Ecto neural progenitor cell (in vitro differentiated cells): ENCODE results near the gene ZNF580.
A peak's percentile ranks its signal among the peaks of the same experiment; 100 is the strongest.

Source experiments
- DNase-seq: peaks from one replicate; pipeline ENCODE4 v3.0.0-alpha.2; 2018; ENCODE audit warnings: low spot score

Gene ZNF580

GRCh38 chr19:55646889-55647731, 6.3 kb downstream of the ZNF580 start:
- DNase-seq, result no peak

DNA sequence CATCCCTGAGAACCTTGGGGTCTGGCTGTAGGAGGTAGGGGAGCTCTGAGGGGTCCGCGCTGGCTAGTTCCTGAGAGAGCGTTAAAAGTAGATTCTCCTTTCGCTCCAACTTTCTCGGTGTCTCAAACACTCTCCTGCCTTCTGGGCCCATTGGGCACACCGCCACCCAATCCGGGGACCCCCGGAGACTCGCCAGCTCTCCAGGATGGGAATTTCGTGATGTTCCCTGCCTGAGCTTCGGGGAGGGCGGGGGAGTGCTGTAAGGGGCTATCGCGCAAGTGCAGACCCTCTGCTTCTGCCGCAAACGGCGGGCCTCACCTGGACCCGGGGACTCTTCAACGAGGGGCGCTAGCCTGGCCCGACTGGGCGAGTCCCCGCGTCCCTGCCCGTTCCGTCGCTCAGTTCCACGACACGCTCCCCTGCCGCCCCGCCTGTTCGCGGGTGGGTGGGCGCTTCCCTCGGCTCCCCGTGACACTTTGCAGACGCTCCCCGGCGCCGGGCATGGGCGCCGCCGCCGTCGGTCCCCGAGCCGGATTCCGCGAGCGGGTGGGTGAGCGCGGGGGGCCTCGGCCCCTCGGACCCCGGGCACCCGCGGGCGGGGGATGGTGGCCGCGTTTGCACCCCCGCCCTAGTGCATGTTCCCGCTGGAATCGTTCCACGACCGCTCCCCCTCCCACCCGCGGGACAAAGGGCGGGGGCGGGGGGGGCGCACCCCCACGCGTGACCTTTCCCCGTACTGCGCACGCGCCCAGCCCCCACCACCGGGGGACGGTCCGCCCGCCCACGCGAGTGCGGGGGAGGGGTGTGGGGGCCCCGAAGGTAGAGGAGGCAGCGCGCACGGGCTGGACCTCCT, 7.2 kb downstream of the ZNF580 start, which contains the start of gene CCDC106:
TSS of gene CCDC106 (plus strand) at position 481 of the 853 bp plus-strand sequence. CDS start 835 bp downstream, outside the sequence.
- peak; percentile 87 for DNase-seq

DNA sequence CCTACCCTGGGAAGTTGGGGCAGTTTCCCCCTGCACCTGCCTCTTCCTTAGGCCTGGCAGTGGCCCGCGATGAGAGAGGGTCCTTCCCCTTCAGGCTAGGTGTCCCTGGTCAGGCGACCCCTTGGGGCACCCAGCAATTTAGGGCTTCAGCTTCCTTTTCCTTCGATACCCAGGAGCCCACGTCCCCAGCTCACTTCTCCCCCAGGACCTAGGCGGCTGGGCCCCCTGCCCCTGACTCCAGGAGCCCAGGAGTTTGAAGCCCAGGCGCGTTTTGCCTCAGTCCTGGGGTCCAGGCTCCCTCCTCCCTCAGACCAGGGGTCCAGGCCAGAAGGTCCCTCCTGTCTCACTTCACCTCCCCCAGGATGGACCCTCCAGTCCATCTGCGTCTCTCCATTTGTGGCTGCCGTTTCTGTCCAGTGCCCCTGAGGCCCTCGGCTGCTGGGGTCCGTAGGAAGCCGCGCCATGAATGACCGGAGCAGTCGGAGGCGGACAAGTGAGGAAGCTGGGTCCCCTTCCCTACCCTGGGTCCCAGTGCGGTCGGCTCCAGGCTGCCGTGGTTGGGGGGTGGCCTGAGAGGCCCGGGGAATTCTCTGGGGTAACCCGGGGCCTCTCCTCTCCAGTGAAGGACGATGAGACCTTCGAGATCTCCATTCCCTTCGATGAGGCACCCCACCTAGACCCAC, 7.9 kb downstream of the ZNF580 start:
- no peak for DNase-seq

- DNase-seq, result no peak
Measured at GRCh38 chr19:55649268-55650125, 8.7 kb downstream of the ZNF580 start.

DNA sequence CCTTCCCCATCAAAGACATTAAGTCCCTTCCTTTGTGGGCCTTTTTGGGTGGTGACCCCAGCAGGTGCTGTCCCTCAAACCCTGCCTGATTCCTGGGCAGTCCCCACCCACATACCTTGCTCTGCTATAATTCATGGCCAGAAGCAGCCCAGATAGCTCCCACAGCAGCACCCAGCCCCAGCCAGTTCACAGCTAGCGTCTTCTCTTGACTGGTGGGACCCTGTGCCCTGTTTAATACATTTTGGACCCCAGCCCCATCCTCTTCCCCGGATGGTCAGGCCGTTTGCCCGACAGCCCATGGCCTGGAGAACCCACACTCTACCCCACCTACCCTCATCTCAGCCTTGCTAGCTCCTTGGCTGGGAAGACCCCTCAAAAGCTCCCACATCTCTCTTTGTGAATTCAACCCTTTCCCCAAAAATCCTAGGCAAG, 9.3 kb downstream of the ZNF580 start:
- no peak for DNase-seq

- DNase-seq, result no peak
Measured at GRCh38 chr19:55650602-55651230, 9.9 kb downstream of the ZNF580 start.

GRCh38 chr19:55651236-55651635, 10.4 kb downstream of the ZNF580 start:
- no peak for DNase-seq

DNA sequence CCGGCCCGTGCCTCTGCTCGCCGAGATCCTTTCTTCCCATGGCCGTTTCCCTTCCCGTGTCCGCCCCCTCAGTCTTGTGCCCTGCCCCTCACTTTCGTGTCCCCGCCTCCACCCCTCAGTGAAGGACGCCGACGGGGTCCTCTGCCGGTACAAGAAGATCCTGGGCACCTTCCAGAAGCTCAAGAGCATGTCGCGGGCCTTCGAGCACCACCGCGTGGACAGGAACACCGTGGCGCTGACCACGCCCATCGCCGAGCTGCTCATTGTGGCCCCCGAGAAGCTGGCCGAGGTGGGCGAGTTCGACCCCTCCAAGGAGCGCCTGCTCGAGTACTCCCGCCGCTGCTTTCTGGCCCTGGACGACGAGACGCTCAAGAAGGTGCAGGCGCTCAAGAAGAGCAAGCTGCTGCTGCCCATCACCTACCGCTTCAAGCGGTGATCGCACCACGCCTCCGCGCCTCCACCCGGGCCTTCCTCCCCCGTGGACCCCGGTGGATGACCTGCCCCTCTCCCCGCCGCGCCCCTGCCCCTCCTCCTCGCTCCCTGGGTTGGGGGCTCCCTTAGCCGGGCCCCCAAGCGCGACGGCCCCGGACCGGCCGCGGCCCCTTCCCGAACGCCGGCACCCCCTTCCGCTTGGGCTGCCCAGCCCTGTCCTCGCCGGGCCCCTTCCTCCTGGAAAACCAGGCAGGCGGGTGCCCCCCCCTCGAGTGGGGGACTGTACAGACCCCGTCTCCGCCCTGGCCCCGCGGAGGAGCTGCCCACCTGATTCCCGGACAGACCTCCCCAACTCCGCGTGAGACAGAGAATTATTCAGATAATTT, 11.7 kb downstream of the ZNF580 start:
- peak; percentile 71 for DNase-seq

DNA sequence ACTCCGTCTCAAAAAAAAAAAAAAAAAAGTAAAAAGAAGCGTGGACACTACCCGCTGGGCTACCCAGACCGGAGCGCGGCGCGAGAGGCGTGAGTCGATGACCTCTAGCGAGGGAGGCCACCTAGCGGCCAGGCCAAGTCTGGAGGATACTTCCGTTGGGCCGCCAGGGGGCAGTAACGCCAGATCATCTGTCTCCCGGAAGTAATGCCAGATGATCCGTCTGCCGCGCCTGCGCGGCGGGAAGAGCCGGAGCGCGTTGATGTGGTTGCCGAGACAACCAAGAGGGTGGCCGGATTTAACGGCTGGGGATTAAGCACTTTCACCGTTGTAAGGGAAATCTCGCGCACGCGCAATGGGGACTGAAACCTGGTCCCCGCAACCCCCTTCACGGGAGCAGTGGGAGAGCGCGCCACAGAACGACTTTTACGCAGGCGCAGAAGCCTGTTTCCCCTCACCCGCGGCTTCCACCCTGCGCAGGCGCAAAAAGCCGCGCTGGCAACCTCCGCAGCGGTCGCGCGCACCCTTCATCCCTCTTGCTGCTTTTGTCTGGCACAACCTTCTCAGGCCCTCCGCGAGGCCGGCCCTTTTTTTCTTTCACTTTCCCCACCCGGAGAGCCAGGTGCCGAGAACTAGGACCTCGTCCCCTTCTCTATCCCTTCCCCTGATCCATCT, 13.0 kb downstream of the ZNF580 start:
- peak; percentile 98 for DNase-seq

DNA sequence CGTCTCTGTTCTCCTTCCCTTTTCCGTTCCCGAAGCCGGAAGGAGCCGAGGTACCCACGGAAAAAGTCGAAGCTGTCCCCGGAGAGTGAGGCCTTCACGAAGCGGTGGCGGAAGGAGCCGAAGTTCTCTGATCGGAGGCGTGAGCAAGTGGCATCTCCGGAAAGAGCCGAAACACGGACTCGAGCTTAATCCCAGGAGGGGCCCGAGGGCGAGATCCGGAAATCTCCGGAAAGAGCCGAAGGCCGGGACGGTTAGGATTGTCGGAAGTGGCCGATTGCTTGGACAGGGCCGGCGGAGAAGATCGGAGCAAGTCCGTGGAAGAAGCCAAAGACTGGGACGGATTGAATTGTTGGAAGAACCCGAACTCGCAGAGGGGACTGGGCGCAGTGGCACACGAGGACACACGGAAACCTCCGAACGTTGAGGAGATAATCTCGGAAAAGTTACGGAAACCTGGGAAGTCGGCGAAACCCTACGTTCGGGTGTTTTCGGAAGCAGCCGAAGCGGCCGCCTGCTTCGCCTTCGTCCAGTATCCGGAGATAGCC, 13.6 kb downstream of the ZNF580 start:
- DNase-seq, result peak; percentile 100

DNA sequence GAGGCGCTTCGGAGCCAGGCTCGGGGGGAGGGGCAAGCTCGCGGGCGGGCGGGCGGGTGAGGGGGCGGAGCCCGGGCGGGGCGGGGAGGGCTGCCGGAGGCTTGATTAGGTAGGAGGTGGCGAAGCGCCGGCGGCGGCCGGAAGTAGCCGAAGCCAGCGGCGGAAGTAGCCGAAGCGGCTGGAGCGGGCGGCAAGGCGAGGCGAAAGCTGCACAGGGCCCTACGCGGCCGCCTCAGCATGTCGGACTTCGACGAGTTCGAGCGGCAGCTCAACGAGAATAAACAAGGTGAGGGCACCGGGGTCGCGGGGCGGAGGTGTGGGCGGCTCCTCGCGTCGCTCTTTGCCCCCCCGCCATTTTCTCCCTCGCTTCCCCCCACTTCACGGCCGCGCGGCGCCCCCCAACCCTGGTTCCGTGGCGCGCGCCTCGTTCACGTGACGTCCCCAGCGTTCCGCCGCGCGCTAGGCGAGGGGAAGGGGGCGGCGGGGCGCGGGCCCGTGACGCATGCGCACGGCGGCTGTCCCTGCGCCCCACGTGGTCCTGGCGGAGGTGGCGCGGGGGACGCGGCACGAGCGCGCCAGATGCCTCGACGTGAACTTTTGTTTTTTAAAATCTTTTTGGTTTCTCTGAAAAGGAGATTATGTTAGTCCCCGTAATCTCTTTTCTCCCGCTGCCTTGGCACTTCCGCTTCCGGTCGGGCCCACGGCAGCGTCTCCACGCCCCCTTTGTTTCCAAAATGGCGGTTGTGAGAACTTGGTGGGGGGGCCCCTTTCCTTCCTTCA, 14.3 kb downstream of the ZNF580 start, which contains the start of gene U2AF2:
TSS of gene U2AF2 (plus strand) at position 168 of the 780 bp plus-strand sequence. CDS start at position 238, 70 bp downstream.
- DNase-seq, result peak; percentile 98

- no peak for DNase-seq
Measured at GRCh38 chr19:55655648-55656040, 14.8 kb downstream of the ZNF580 start.

GRCh38 chr19:55656552-55656951, 15.8 kb downstream of the ZNF580 start:
- DNase-seq, result no peak

- no peak for DNase-seq
Measured at GRCh38 chr19:55656988-55657747, 16.4 kb downstream of the ZNF580 start.

- no peak for DNase-seq
Measured at GRCh38 chr19:55658846-55659459, 18.2 kb downstream of the ZNF580 start.

DNA sequence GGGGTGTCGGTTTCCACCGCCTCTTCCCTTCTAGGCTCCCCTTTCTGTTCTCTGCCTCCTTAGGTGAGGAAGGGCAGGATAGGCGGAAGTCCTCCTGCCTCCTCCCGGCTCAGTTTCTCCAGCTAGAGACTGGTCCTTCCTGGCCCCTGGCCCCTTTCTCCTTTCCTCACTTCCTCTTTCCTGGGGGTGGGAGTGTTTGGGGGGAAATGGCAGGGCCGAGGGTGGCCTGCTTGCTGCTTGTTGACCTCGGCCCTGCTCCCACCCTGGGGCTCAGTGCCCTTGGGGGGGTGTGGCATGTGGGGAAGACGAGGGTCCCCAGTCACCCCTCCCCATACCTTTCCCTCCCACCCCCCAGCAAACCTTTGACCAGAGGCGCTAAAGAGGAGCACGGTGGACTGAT, 19.0 kb downstream of the ZNF580 start:
- DNase-seq, result no peak

- no peak for DNase-seq
Measured at GRCh38 chr19:55660404-55660803, 19.6 kb downstream of the ZNF580 start.
